HUES64 (cell line): ENCODE results near the gene DNAJC12.

ENCODE experiments used
- H3K27ac ChIP-seq: 2 replicates; pipeline ENCODE4 v1.7.0; 2013; ENCODE audit warnings: low read depth, low read length, inconsistent platforms
- H3K27me3 ChIP-seq: 2 replicates; pipeline ENCODE4 v1.6.1; 2013; ENCODE audit warnings: mild to moderate bottlenecking, low read length; ENCODE audit not compliant: insufficient read depth
- H3K36me3 ChIP-seq: 2 replicates; pipeline ENCODE4 v1.6.1; 2013; ENCODE audit warnings: mild to moderate bottlenecking, low read length; ENCODE audit not compliant: insufficient read depth
- H3K4me1 ChIP-seq: 2 replicates; pipeline ENCODE4 v1.6.1; 2013; ENCODE audit warnings: mild to moderate bottlenecking, low read length, moderate library complexity; ENCODE audit not compliant: insufficient read depth
- H3K4me3 ChIP-seq: 2 replicates; pipeline ENCODE4 v1.5.1; 2013; ENCODE audit warnings: mild to moderate bottlenecking, low read length, moderate library complexity
- H3K9ac ChIP-seq: 2 replicates; pipeline ENCODE4 v1.6.1; 2013; ENCODE audit warnings: mild to moderate bottlenecking, low read depth, low read length
- H3K9me3 ChIP-seq: 2 replicates; pipeline ENCODE4 v1.6.1; 2013; ENCODE audit warnings: low read depth, low read length; ENCODE audit not compliant: insufficient read depth
- WGBS: fragments of 150-250, 120-280 bp; methylation state at CpG from one replicate; pipeline ENCODE4 v1.1.7; 2013; ENCODE audit warnings: missing lambda C conversion rate; 5-methylcytosine and 5-hydroxymethylcytosine counted together

Gene DNAJC12

DNA sequence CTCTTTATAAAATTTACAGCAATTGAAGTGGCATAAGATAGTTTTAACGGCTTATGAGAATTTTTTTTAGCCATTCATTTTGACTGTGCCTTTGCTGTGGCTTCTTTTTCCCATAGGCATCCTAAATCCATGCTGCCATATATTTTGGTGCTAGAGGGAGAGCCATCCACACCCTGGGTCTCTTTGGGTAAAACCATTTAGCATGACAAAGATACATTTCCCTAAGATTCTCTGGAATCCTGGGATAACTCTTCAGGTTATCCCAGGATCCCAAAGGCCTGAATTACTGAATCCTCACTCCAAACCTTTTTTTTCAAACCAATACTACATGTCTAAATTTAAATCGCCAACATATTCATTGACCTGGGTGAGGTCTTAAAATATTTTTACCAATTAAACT, 28.9 kb downstream of the DNAJC12 start:
- Histone ChIP-seq H3K27ac (no peak overlapping the region), H3K9me3 (no peaks in the 10 kb centered on the region), H3K27me3 (no peaks in the 10 kb centered on the region), H3K9ac (no peak overlapping the region), H3K36me3 (no peaks in the 10 kb centered on the region), H3K4me1 (peaks cover 14% of the 10 kb centered on the region; the same call in 1 of the 2 replicates), H3K4me3 (no peak overlapping the region)
- WGBS = 81% methylated on average over 2 of the region's 2 CpGs

DNA sequence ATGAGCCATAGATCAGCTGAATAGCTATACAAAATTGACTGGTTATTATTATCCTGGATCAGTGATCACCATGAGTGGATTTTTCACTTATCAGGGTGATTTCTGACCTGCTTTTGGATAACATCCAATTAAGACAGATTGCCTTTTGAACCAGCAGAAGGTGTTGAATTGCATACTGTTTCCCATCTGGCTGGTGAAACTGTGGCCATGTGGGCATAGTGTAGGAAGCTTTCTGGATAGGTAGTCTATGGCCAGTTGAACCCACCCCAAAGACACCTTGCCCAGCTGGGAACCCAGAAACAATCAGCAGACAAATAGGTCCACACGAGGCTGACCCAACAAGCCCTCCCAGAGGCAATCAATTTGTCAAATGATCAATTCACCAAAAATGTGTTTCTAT, 29.3 kb downstream of the DNAJC12 start:
- no peaks in the 10 kb centered on the region for H3K27me3 ChIP-seq
- no peaks in the 10 kb centered on the region for H3K9me3 ChIP-seq
- 74% methylated on average over 1 of the region's 1 CpG for WGBS
- H3K27ac ChIP-seq = no peak overlapping the region; the same call in 1 of the 2 replicates
- no peaks in the 10 kb centered on the region for H3K36me3 ChIP-seq
- peaks cover 14% of the 10 kb centered on the region; the same call in 1 of the 2 replicates for H3K4me1 ChIP-seq
- no peak overlapping the region for H3K4me3 ChIP-seq
- H3K9ac ChIP-seq = no peak overlapping the region

DNA sequence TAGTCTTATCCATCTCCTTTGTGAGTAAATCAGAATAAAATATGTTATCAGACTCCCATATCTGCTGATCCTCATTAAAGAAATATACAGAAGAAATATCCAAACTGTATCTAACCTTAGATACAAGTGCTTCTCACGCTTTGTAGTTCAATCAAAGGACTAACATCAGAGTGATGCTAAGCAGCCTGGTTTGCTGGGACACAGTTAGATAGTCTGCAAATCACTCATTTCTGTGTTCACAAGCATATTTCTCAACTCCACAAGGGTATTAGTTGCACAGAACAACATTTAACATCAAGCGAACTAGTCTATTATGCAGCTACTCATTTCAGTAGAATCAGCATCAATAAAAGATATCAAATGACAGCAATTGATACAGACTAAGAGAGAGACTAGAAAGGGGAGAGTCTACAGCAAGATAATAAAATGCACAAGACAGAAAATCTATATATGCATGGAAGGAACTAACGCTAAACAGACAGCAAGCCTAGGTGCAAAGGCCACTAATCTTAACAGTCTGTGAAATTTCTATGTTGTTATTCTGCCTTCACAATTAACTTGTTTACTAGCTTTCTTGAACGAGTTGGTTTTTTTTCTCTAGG, 30.0 kb downstream of the DNAJC12 start:
- no peaks in the 10 kb centered on the region for H3K9me3 ChIP-seq

DNA sequence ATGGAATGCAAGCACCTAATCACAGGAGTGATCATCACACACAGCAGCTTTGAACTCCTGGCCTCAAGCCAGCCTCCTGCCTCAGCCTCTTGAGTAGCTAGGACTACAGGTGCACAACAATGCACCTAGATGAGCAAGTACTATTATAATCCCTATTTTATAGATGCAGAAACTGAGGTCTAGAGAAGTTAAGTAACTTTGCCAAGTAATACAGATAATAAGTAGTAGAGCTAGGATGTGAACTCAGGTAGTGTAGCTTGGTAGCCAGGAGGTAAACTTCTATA, 33.7 kb downstream of the DNAJC12 start:
- Histone ChIP-seq H3K9ac (no peak overlapping the region), H3K9me3 (no peaks in the 10 kb centered on the region)

More for the DNA sequence above, 30.0 kb downstream of the DNAJC12 start:
- H3K36me3 ChIP-seq = no peaks in the 10 kb centered on the region
- WGBS = 91% methylated on average over 4 of the region's 4 CpGs
- H3K4me3 ChIP-seq = no peak overlapping the region
- H3K4me1 ChIP-seq = peaks cover 14% of the 10 kb centered on the region; the same call in 1 of the 2 replicates
- H3K27me3 ChIP-seq = no peaks in the 10 kb centered on the region
- no peak overlapping the region for H3K9ac ChIP-seq
- H3K27ac ChIP-seq = no peak overlapping the region; the same call in 1 of the 2 replicates

DNA sequence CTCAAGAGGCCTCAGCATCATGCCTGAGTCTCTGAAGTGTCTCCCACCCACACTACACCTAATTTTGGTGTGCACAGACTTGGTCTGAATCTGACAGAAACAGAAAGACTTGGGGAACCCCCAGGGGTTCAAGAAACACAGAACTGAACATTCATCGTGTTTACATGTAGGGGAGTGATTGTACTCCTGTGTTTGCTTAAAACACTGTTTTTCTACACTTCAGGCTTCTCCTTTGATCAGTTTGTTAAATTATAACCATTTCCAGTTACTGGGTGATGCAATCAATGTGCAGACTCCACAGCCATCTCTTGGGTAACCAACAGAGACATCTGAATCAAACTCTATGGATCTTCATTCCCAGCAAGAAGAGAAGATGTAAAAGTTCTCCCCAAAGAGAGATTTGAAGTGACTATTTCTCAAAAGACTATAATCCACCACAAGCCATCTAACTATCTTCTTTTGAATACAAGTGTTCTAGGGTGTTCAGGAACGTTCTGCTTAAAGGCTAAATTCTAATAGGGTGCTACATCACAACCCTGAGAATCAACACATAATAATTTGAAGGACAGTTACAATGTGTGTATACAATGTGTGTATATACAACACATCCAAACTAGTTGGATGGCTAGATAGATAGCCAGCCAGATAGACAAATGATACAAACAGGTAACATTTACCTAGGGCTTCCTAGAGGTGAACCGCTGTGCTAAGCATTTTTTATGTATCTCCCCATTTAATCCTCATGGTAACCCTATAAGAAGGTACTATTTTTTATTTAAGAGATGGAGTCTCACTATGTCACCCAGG, 34.2 kb downstream of the DNAJC12 start:
- Histone ChIP-seq H3K9me3 (no peaks in the 10 kb centered on the region), H3K36me3 (no peaks in the 10 kb centered on the region), H3K27me3 (no peaks in the 10 kb centered on the region), H3K27ac (no peak overlapping the region), H3K4me3 (no peak overlapping the region), H3K4me1 (peaks cover 14% of the 10 kb centered on the region; the same call in 1 of the 2 replicates), H3K9ac (no peak overlapping the region)
- 88% methylated on average over 2 of the region's 3 CpGs for WGBS

More for the DNA sequence above, 33.7 kb downstream of the DNAJC12 start:
- Histone ChIP-seq H3K27me3 (no peaks in the 10 kb centered on the region), H3K4me3 (no peak overlapping the region), H3K36me3 (no peaks in the 10 kb centered on the region), H3K27ac (no peak overlapping the region), H3K4me1 (peaks cover 14% of the 10 kb centered on the region; the same call in 1 of the 2 replicates)

DNA sequence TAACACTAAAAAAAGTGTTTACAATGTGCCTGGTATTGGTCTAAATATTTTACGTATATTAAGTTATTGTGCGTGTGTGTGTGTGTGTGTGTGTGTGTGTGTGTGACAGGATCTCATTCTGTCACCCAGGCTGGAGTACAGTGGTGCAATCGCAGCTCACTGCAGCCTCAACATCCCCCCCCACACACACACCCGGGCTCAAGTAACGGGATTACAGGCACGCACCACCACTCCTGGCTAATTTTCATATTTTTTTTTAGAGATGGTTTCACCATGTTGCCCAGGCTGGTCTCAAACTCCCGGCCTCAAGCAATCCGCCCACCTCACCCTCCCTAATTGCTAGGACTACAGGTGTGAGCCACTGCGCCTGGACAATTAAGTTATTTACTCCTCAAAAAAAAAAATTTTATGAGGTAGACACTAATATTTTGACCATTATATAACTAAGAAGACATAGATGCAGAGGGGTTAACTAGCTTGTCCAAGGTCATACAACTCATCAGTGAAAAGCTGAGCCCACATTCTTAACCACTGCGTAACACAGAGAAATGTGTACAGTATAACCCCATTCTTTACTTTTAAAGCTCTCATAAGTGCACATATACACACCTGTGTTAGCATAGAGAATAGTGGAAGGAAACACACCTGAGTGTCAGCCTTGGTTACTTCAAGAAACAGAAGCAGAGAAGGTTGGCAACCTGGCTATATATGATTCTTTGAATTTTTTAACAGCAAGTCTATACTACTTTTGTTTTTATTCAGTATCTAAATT, 35.0 kb downstream of the DNAJC12 start:
- H3K9ac ChIP-seq = no peak overlapping the region
- no peak overlapping the region for H3K4me3 ChIP-seq
- WGBS = 92% methylated on average over 9 of the region's 10 CpGs
- no peaks in the 10 kb centered on the region for H3K9me3 ChIP-seq
- H3K27ac ChIP-seq = no peak overlapping the region
- H3K27me3 ChIP-seq = no peaks in the 10 kb centered on the region
- H3K36me3 ChIP-seq = no peaks in the 10 kb centered on the region
- H3K4me1 ChIP-seq = peaks cover 7% of the 10 kb centered on the region; the same call in 1 of the 2 replicates

DNA sequence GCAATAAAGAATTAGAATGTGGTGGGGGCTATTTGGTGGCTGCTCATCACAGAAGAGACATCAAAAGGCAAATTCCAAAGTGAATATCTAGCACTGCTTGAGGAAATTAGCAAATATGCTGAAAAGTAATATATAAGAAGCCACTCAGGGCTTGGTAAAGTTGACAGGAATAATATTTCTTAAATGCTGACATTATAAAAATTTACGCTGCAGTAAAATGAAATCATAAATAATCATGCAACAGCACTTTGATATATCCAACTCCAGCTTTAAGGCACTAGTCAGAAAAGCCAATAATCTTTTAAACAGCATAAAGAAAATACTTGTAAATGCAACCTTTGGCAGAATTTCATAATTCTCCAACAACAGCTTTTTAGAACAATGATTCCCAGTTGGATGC, 36.9 kb downstream of the DNAJC12 start:
- no peak overlapping the region for H3K4me3 ChIP-seq
- no peaks in the 10 kb centered on the region for H3K4me1 ChIP-seq
- WGBS = 100% methylated on average over 1 of the region's 1 CpG
- no peaks in the 10 kb centered on the region for H3K36me3 ChIP-seq
- H3K9ac ChIP-seq = no peak overlapping the region
- no peaks in the 10 kb centered on the region for H3K27me3 ChIP-seq
- H3K9me3 ChIP-seq = no peaks in the 10 kb centered on the region
- no peak overlapping the region for H3K27ac ChIP-seq

DNA sequence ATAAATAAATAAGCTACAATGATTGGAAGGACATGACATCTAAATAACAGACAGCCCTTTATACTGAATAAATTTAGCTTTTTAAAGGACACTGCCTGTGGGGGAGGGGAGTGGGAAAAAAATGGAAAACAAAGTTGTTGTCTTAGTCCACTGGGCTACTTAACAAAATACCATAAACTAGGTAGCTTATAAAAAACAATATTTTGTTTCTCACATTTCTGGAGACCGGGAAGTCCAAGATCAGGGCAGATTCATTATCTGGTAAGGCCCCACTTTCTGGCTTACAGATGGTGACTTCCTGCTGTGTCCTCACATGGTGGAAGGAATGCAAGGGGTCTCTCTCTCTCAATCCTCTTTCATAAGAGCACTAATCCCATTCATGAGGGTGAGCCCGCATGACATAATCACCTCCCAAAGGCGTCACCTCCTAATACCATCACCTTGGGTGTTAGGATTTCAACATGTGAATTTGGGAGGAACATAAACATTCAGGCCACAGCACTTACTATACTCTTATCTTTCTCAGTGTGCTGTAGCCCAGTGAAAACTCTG, 43.0 kb downstream of the DNAJC12 start:
- Histone ChIP-seq H3K27me3 (no peaks in the 10 kb centered on the region), H3K36me3 (no peaks in the 10 kb centered on the region)
- WGBS = 74% methylated on average over 3 of the region's 3 CpGs

DNA sequence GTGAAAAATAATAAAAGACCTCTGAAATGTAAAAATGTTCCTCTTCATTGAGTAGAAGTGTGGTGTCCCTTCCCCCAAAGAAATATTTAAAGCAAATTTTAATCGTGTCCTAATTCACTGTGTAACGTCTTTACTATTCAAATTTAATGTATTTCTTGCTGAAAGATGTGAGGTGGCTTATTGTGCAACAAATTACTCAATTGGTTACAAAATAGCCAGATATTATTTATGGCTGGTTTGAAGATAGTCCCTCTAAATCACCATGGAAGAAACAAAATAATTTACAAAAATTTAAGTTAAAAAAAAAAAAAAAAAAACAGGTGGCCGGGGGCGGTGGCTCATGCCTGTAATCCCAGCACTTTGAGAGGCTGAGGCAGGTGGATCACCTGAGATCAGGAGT, 43.7 kb downstream of the DNAJC12 start:
- Histone ChIP-seq H3K36me3 (no peaks in the 10 kb centered on the region), H3K9me3 (no peaks in the 10 kb centered on the region), H3K9ac (no peak overlapping the region), H3K27ac (no peak overlapping the region), H3K27me3 (no peaks in the 10 kb centered on the region), H3K4me3 (no peak overlapping the region), H3K4me1 (peaks cover 22% of the 10 kb centered on the region)
- 91% methylated on average over 2 of the region's 4 CpGs for WGBS

More for the DNA sequence above, 43.0 kb downstream of the DNAJC12 start:
- Histone ChIP-seq H3K9ac (no peak overlapping the region), H3K9me3 (no peaks in the 10 kb centered on the region), H3K4me3 (no peak overlapping the region), H3K4me1 (peaks cover 17% of the 10 kb centered on the region), H3K27ac (no peak overlapping the region; the same call in 1 of the 2 replicates)

DNA sequence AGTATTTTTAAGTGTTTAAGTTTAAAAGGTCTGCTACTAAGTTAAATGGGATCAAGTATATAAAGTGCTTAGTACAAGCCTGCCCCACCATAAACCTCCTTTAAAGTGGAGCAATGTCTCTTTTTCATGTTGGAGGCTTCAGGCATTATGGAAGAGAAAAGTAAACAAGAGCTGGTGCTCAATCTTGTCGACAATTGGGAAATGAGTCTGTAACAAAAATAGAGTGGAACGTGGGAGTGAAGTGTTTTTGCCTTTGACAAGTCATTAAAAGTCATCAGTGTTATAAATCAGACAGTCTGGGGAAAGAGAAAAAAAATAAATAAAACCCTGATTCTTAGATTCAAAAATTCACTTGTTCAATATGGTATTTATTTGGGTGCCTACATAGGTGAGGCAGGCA, 44.7 kb downstream of the DNAJC12 start:
- 84% methylated on average over 2 of the region's 2 CpGs for WGBS
- H3K4me1 ChIP-seq = peaks cover 28% of the 10 kb centered on the region
- no peaks in the 10 kb centered on the region for H3K27me3 ChIP-seq
- H3K9me3 ChIP-seq = no peaks in the 10 kb centered on the region
- H3K9ac ChIP-seq = no peak overlapping the region
- no peaks in the 10 kb centered on the region for H3K36me3 ChIP-seq
- no peak overlapping the region for H3K27ac ChIP-seq
- H3K4me3 ChIP-seq = no peak overlapping the region

DNA sequence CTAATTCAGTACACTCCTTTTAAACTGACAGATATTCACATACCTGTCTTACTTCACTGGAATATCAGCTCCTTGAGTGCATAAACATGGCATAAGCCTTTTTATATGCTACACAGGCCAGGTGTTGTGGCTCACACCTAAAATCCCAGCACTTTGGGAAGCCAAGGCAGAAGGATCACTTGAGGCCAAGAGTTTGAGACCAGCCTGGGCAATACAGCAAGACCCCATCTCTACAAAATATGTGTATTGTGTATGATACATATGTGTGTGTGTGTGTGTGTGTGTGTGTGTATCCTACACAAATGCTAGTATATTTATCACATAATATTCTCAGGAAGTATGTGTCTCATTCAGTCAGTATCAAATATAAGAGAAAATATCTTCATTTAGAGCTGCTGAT, 45.3 kb downstream of the DNAJC12 start:
- Histone ChIP-seq H3K27ac (no peak overlapping the region), H3K27me3 (no peaks in the 10 kb centered on the region), H3K4me3 (no peak overlapping the region), H3K9ac (no peak overlapping the region), H3K36me3 (no peaks in the 10 kb centered on the region), H3K9me3 (no peaks in the 10 kb centered on the region), H3K4me1 (peaks cover 28% of the 10 kb centered on the region)
